ENCODE data around the gene CNP.

Gene CNP

GRCh38 chr17:41988418-41988817 is 21.8 kb downstream of the CNP start:
- H3K4me3 ChIP-seq (ENCODE audit: low read depth, low read length), result no peak overlapping the region
- no peak for TF ChIP-seq CTCF (IDR thresholded peaks at IDR 0.05; ENCODE audit: low read depth, low read length)
- in situ Hi-C loops (cut with HindIII; ENCODE audit: low sequenced_read_pairs), result no loop called here
- DNase-seq (ENCODE audit: low read depth, low spot score), result no peak

GRCh38 chr17:41989702-41990419 is 23.3 kb downstream of the CNP start:
- in situ Hi-C loops (cut with HindIII; ENCODE audit: low sequenced_read_pairs), result no loop called here

DNA sequence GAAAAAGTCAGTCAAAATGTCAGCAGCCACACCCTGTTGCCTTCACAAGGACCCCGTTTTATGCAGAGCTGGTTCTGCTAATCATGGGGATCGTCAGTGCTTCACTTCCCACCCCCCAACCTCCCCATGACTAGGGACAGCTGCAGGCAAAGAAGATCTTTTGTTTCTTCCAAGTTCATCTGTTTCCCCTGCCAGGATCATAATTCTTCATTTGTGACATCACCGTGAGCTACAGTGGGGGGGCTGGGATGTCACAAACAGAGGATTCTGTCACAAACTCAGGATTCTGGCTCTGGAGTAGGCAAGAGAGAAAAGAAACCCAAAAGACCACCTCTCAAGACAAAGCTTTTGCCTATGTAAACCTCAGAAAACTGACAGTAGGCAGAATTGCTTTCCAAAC is 26.0 kb downstream of the CNP start:
- no peak for TF ChIP-seq CTCF (IDR thresholded peaks at IDR 0.05; ENCODE audit: low read depth, low read length)
- no peak for DNase-seq (ENCODE audit: low read depth, low spot score)
- in situ Hi-C loops (cut with HindIII; ENCODE audit: low sequenced_read_pairs), result no loop called here
- no peak overlapping the region for H3K4me3 ChIP-seq (ENCODE audit: low read depth, low read length)

More at GRCh38 chr17:41989702-41990419, 23.3 kb downstream of the CNP start:
- H3K4me3 ChIP-seq (ENCODE audit: low read depth, low read length), result no peak overlapping the region
- DNase-seq (ENCODE audit: low read depth, low spot score), result no peak
- no peak for TF ChIP-seq CTCF (IDR thresholded peaks at IDR 0.05; ENCODE audit: low read depth, low read length)

DNA sequence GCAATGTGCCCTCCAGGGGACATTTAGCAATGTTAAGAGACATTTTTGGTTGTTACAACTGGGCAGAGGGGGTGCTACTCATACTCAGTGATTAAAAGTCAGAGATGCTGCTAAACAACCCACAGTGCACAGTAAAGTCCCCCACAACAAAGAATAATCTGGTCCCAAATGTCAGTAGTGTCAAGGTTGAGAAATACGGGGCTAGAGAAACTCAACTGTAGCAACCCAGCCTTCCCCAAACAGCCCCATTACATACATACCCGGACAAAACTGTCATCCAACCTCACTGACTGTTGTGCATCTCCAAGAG is 30.2 kb downstream of the CNP start:
- TF ChIP-seq CTCF (IDR thresholded peaks at IDR 0.05; ENCODE audit: low read depth, low read length), result no peak
- no peak for DNase-seq (ENCODE audit: low read depth, low spot score)
- no peak overlapping the region for H3K4me3 ChIP-seq (ENCODE audit: low read depth, low read length)
- in situ Hi-C loops (cut with HindIII; ENCODE audit: low sequenced_read_pairs), result no loop called here

DNA sequence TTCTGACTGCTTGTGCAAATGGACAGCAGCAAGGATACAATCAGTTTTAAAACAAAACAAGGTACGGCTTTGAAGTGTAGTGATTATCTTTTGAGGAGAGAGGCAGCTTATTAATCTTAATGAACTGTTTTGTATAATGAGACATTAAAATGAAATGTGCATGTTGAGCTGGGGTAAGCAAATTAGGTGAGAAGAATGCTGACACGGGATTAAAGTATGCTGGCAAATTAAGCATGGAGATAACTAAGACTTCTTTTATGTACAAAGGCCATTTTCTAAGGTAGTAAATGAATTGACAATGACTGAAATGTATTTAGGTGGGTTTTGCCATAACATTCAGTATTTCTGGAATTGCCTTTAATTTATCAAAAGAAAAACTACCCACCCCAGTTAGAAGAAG is 31.9 kb downstream of the CNP start:
- H3K4me3 ChIP-seq (ENCODE audit: low read depth, low read length), result no peak overlapping the region
- in situ Hi-C loops (cut with HindIII; ENCODE audit: low sequenced_read_pairs), result no loop called here
- no peak for TF ChIP-seq CTCF (IDR thresholded peaks at IDR 0.05; ENCODE audit: low read depth, low read length)
- no peak for DNase-seq (ENCODE audit: low read depth, low spot score)

DNA sequence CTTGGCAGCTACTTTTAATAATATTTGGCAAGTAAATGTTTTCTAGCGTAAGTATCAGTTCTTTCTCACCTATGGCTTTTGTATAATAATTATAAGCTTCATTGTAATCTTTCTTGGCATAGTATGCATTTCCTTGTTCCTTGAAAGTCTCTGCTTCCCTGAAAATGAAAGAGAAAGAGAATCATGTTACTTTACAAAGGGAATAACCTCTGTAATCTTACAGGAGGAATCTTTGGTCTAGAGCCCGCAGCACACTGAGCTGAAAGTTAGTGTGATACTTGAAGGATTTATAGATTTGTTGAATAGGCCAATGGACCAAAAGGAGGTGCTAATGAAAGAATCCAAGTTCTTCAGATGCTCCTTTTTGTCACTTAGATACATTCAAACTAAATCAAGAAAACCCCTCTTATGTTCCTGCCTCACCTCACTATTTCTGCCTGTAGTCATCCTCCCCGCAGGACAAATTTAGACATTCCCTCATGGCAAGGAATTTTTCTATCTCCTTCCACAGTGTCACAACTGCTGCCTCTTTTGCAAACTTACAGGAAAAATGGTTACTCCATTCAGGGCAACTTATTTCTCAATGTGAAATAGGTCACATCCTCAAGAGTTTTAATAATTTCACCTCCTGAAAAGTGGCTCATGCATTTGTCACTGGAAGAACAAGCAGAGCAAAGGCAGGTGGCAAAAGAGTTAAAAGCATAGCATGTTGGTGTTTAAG is 34.0 kb downstream of the CNP start:
- no peak overlapping the region for H3K4me3 ChIP-seq (ENCODE audit: low read depth, low read length)
- in situ Hi-C loops (cut with HindIII; ENCODE audit: low sequenced_read_pairs), result no loop called here
- no peak for DNase-seq (ENCODE audit: low read depth, low spot score)
- TF ChIP-seq CTCF (IDR thresholded peaks at IDR 0.05; ENCODE audit: low read depth, low read length), result no peak
